Mononuclear cell (primary cell): ENCODE data around the gene STRADB. TPM values are rescaled to one million over a fixed set of nuclear protein-coding genes. Genes with fewer than 3 reads are reported as not detected.

ENCODE experiments used
- H3K27me3 ChIP-seq: 2 replicates; pipeline ENCODE4 v1.6.0; 2011; ENCODE audit warnings: low read length, control low read depth; ENCODE audit not compliant: insufficient read depth
- H3K4me1 ChIP-seq: 2 replicates; pipeline ENCODE4 v1.5.1; 2011; ENCODE audit warnings: mild to moderate bottlenecking, low read length, control low read depth; ENCODE audit not compliant: insufficient read depth
- H3K4me3 ChIP-seq: 2 replicates; pipeline ENCODE4 v1.5.1; 2011; ENCODE audit warnings: mild to moderate bottlenecking, low read length, moderate library complexity
- H3K9me3 ChIP-seq: 2 replicates; pipeline ENCODE4 v1.5.1; 2011; ENCODE audit warnings: low read depth, mild to moderate bottlenecking, control low read depth, low read length
- total RNA-seq: library from RNA; depleted of rRNA; stranded (reverse); fragments of >200 nt; gene quantifications from one replicate; pipeline ENCODE4 v1.2.3, GENCODE V29; 2012

STRADB gene
- total RNA-seq, 1 donor, result 17.8 TPM

DNA sequence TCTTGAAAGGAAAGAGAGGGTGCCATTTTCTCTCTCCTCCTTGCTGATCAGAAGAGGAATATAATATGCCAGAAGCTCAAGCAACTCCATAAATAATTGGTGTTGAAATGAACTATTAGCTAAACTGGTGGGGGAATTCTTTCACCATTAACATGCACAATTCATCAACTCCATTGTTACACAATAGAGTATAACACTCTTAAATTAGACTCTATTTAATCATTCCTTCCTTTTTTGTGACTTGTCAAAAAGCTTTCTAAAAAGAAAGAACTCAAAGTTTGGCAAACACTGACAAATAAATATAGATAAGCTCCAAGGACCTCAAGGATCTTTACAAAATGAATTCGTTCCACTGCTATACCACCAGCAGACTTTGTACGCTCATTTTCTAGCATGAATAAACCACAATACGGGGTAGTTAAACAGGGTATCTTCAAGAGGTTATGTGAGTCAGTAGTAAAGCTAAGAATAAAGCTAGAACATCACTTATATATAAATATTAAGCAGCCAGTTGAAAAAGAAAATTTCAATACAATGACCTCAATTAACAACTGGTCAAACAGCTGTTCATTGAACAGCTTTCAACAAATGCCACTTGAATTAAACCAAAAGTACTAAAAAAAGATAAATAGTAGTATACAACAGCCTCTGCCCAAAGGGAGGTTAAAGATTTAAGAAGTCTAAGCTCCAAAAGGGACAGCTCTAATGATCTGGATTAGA, 6.6 kb upstream of the STRADB start:
- no peaks in the 10 kb centered on the region for H3K9me3 ChIP-seq
- no peak overlapping the region for H3K4me3 ChIP-seq
- H3K4me1 ChIP-seq, result peaks cover 38% of the 10 kb centered on the region
- H3K27me3 ChIP-seq, result no peaks in the 10 kb centered on the region

DNA sequence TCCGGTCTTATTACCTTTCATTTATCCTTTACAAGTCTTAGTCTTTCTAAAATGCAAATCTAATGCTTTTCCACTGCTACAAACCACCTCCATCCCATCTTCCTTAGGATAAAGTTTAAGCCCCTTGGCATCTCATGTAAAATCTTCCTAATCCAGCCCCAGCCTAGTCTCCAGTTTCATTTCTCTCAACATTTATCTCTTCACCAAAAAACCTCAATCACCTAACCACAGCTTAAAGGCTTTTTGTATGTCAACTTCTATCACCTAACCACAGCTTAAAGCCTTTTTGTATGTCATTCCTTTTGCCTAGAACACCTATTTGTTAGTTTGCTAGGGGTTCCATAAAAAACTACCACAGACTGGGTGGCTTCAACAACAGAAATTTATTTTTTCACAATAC, 4.5 kb upstream of the STRADB start:
- peaks cover 46% of the 10 kb centered on the region for H3K4me1 ChIP-seq
- no peak overlapping the region for H3K4me3 ChIP-seq

DNA sequence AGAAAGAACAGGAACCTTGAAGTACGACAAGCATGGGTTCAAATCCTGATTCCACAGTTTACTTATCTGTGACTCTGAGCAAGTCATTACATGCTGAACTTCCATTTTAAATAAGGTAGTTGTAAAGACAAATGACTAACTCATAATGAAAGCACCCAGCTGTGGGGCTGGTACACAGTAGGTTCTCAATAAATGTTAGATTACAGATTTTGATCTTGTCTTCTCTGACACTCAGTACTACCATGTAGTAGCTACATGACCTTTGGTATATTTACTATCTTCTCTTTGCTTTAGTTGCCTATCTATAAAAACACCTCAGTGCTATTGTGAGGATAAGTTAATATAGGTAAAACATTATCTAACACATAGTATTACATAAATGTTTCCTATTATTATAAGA, 3.5 kb upstream of the STRADB start:
- Histone ChIP-seq H3K4me3 (no peak overlapping the region), H3K9me3 (no peaks in the 10 kb centered on the region), H3K27me3 (no peaks in the 10 kb centered on the region), H3K4me1 (peaks cover 52% of the 10 kb centered on the region)

More for the DNA sequence above, 4.5 kb upstream of the STRADB start:
- Histone ChIP-seq H3K27me3 (no peaks in the 10 kb centered on the region), H3K9me3 (no peaks in the 10 kb centered on the region)

DNA sequence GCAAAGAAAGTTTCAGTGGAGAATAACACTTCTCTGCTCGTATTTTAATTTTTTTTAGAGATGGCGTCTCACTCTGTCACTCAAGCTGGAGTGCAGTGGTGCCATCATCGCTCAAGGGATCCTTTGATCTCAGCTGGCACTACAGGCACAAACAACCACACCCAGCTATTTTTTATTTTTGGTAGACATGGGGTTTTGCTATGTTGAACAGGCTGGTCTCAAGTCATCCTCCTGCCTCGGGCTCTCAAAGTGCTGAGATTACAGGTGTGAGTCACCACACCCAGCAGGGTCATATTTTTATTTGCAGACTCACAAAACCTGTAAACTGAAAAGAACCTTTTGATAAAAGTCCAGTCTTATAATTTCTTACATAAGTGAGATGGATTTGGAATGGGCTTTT, 2.8 kb upstream of the STRADB start:
- H3K4me1 ChIP-seq, result peaks cover 52% of the 10 kb centered on the region

DNA sequence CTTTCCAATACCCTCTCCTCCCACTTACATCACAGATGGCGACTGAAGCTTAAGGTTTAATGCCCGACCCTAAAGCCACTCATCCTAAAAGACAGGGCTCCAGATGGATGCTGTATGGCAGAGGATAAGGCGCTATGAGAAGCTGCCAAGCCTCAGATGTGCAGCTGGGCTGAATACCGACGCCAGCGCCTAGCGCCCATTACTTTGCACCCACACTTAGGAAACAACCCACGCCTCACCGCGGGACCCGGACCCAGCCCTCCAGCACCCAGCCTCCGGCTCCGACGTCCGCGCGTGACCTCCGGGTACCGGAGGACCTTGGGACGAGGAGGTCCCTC, 617 bp upstream of the STRADB start:
- Histone ChIP-seq H3K4me3 (peak overlapping the region; percentile 97), H3K9me3 (no peaks in the 10 kb centered on the region)

More for the DNA sequence above, 2.8 kb upstream of the STRADB start:
- Histone ChIP-seq H3K4me3 (no peak overlapping the region), H3K27me3 (no peaks in the 10 kb centered on the region), H3K9me3 (no peaks in the 10 kb centered on the region)

DNA sequence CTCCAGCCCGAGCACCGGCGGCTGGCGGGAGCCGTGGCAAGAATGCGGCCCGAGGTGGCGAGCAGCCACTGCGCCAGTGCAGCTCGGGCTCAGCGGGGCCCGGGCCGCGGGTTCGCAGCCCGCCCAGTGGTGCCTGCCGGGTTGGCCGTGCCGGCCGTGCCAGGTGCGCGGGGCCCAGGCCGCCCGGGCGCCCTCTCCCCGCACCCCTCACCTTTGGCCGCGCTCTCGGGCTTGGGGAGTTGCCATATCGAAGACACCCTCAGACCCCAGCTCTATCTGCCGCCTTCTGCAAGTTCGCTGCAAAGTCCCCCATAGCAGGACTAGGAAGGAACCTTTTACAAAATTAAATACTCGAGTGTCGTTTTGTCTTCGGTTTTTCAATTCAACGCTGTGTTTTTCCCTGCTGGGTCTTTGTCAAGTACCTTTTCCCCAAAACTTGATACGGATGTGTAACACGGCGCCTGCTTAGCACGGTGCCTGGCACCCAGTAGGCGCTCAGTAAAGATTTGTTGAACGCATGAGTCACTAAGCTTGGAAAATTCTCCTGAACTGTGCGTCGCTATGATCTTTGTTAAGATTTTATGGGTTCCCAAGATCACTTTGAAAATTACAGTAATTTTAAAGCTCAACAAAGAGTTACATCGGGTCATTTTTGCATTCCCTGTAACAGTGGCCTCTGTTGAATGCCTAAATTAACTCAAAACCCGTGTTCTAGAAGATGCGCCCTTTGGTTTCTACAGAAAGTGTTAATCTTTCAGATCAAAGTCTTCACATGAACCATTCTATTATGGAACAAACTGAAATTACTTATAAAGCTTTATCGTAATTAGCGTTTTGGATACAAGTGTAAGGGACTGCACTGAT, 750 bp downstream of the STRADB start:
- Histone ChIP-seq H3K27me3 (no peaks in the 10 kb centered on the region), H3K4me3 (peak overlapping the region; percentile 97), H3K9me3 (no peaks in the 10 kb centered on the region), H3K4me1 (peaks cover 40% of the 10 kb centered on the region)

More for the DNA sequence above, 617 bp upstream of the STRADB start:
- Histone ChIP-seq H3K27me3 (no peaks in the 10 kb centered on the region), H3K4me1 (peaks cover 47% of the 10 kb centered on the region)

DNA sequence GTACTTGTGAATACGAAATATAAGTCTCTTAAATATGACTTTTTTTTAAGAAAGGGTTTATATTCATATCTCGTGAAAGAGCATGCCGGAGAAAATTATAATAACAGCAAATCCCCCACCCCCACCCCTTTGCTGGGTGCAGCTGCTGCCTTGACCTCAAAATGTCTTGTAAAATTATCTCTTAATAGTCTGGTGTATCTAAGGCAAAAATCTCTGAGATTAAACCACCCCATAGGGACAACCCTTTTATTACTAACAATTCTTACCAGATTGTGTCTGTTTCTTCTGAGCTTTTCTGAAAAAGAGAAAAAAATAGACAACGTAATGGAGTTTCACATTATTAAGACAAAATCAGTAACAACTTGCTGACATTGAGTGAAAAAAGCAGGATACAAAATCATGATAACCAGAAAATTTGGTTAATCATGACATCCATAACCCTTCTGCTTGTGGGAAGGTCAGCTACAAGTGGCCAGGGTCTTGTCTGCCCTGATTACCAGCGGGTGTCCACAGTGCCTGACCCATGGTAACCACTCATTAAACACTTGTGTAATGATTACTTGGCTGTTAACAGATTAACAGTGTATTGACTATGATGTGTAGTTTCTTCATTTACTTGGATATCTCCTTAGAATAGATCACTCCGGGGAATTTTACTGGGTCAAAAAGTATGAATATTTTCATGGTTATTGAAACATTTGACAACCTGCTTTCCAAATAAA, 1.5 kb downstream of the STRADB start:
- H3K27me3 ChIP-seq, result no peaks in the 10 kb centered on the region
- no peaks in the 10 kb centered on the region for H3K9me3 ChIP-seq
- H3K4me3 ChIP-seq, result no peak overlapping the region
- peaks cover 33% of the 10 kb centered on the region for H3K4me1 ChIP-seq

DNA sequence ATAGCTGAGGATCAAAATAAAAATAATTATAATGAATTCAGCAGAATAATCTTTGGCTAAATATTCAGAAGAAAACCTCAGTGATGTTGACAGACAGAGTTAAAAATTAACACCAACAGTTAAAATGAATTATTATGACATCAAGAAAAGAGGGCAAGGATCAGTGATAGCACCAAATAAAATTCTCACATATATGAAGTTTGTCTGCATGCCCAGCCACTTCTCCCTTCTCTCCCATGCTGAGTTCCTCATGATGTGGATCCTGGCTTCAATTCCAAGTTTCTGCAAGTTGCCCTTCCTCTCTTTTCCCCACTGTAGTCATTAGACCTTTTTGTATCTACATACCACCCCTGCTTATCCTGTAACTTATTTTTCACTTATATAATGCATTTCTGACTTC, 6.8 kb downstream of the STRADB start:
- H3K4me1 ChIP-seq, result no peaks in the 10 kb centered on the region
- no peaks in the 10 kb centered on the region for H3K27me3 ChIP-seq
- H3K4me3 ChIP-seq, result no peak overlapping the region

DNA sequence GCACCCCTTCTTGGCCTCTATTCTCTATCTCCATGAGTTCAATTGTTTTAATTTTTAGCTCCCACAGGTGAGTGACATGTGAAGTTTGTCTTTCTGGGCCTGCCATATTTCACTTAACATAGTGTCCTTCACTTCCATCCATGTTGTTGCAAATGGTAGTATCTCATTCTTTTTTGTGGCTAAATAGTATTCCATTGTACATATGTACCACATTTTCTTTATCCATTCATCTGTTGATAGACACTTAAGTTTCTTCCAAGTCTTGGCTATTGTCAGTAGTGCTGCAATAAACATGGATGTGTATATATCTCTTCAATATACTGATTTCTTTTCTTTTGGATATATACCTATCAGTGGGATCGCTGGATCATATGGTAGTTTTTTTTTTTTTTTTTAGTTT, 9.0 kb downstream of the STRADB start:
- Histone ChIP-seq H3K4me3 (no peak overlapping the region), H3K27me3 (no peaks in the 10 kb centered on the region), H3K4me1 (no peaks in the 10 kb centered on the region), H3K9me3 (no peaks in the 10 kb centered on the region)

More for the DNA sequence above, 6.8 kb downstream of the STRADB start:
- H3K9me3 ChIP-seq, result no peaks in the 10 kb centered on the region

DNA sequence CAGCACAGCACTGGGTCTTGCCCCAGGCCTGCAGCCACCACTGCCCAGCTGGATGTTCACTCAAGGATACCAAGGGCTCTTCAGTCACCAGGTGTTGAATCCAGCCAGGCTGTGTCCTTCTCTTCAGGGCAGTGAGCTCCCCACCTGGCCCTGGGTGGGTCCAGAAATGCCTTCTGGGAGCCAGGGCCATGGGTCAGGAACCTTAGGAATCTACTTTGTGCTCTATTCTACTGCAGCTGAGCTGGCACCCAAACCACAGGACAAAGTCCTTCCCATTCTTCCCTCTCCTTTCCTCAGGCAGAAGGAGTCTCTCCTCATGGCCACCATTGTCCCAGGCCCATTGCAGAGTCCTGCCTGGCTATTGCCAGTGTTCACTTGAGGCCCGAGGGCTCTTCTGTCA, 13.0 kb downstream of the STRADB start:
- no peaks in the 10 kb centered on the region for H3K9me3 ChIP-seq
- no peaks in the 10 kb centered on the region for H3K27me3 ChIP-seq
- H3K4me1 ChIP-seq, result no peaks in the 10 kb centered on the region
- H3K4me3 ChIP-seq, result no peak overlapping the region

DNA sequence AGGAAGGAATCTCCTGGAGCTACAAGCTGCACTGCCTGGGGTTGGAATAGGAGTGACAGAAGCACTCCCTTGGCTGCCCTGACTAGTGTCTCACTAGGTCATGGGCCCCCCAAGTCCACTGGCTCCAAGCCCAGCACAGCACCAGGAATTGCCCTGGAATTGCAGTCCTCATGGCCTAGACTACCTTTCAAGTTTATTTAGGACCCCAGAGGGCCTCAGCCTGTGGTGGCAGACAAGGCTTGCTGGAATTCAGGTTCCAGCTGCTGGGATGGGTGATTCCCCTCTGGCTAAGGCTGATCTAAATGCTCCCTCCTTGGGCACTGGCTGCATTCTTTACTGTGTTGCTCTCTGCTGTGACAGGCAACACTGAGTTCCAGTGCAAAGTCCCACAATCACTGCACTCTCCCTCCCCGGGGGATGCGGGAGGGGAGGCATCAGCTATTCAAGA, 14.0 kb downstream of the STRADB start:
- no peaks in the 10 kb centered on the region for H3K9me3 ChIP-seq
- no peaks in the 10 kb centered on the region for H3K4me1 ChIP-seq
- no peaks in the 10 kb centered on the region for H3K27me3 ChIP-seq
- no peak overlapping the region for H3K4me3 ChIP-seq

DNA sequence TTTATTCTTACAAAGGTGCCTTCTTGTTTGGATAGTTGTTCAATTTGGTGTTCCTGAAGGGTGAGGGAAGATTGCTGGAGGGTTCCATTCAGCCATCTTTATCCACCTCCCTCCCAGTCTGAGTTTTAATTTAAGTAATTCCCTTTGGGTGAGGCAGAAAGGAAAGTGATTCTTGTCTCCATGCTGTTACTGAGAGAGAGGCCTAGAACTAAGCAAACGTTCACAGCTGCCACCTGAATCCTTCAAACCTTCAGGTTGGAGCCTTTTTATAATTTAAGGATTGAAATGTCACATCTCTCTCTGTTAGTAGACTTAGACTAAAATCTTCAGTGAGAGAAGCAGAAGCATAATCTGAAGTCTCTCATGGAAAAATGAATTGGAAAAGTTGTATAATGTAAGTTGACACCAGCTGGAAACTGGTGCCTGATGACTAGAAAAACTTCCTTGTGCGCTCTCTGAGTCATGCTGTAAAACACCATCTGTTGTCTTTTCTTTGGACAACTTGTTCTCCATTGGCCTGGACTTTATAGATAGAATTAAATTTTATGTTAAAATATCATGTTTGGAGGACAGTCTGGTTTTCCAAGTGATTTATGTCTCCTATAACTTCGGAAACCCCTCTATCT, 14.6 kb downstream of the STRADB start:
- Histone ChIP-seq H3K4me1 (no peaks in the 10 kb centered on the region), H3K27me3 (no peaks in the 10 kb centered on the region), H3K9me3 (no peaks in the 10 kb centered on the region), H3K4me3 (no peak overlapping the region)

DNA sequence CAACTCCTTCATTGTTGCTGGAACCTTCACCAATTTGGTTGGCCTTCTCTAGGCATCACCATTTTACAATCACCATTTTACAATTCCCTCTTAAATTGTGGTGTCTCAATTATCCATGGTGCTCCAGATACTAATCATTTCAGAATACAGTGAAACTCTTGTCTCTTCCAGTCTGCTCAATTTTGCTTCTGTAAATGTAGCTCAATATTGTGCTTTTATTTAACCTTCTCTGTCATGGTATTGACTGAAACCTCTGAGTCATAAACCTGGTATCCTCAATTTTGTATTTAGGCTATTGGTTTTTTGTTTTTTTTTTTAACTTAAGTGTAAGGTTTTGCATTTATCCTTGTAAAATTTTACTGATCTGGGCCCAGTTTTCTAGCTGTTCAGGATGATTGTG, 16.1 kb downstream of the STRADB start:
- Histone ChIP-seq H3K4me1 (no peaks in the 10 kb centered on the region), H3K27me3 (no peaks in the 10 kb centered on the region), H3K4me3 (no peak overlapping the region), H3K9me3 (no peaks in the 10 kb centered on the region)

DNA sequence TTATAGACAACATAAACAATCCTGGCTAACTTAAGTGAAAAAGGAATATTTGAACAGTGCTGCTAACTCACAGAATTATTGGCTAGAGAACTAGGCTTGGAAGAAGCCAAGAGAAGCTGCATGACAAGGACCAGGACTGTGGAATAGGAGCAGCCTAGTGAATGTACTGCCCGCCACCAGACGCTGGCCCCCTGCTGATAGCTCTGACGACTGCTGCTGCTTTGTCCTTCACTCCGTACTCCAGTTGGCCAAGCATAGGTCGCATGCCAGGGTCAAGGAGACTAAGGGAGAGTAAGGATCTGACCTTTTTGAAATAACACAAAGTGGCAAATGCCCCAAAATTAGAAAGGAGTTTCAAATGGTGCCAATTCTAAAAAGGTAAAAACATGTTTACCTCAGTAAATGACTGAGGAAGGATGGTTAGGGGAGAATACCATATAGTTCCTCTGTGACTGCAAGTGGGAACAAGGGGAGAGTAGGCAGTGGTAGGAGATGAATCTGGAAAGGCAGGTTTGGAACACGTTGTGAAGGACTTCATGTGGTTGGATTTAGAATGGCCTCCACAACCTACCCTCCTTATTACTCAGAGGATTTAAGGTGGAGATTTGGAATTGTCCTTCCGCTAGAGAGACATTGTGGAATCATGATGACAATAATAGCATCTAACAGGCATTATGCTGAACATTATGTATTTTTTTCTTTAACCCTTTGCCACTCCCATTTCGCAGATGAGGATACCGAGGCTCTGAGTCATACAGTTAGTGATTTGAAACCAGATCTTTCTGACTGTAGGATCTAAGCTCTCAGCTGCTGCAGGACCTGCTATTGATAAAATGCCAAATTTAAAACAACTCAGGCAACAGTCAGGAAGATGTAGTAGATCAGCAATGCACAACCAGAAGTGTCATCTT, 19.5 kb downstream of the STRADB start:
- H3K4me1 ChIP-seq, result no peaks in the 10 kb centered on the region
- H3K4me3 ChIP-seq, result no peak overlapping the region
- no peaks in the 10 kb centered on the region for H3K9me3 ChIP-seq
- no peaks in the 10 kb centered on the region for H3K27me3 ChIP-seq
